NCI-H1436 (cell line): ENCODE results near the gene STARD4.

Experiments
- DNase-seq: peaks from one replicate; lab custom pipeline; 2025; lab: John Stamatoyannopoulos, UW

The STARD4 gene

GRCh38 chr5:111512375-111513130 is at the start of gene STARD4:
Gene STARD4 (minus strand): TSS chr5:111512535. CDS start chr5:111507433, 5,102 bp downstream.
- peak; percentile 95 for DNase-seq

GRCh38 chr5:111559680-111560079 is 47.3 kb upstream of the STARD4 start:
- DNase-seq, result no peak

GRCh38 chr5:111557686-111558085 is 45.4 kb upstream of the STARD4 start:
- no peak for DNase-seq

GRCh38 chr5:111557111-111557510 is 44.8 kb upstream of the STARD4 start:
- DNase-seq, result no peak

GRCh38 chr5:111556501-111556900 is 44.2 kb upstream of the STARD4 start:
- no peak for DNase-seq

- DNase-seq, result no peak
These were observed 43.4 kb upstream of the STARD4 start for GRCh38 chr5:111555760-111556159.

- DNase-seq, result no peak
These were observed 41.5 kb upstream of the STARD4 start for GRCh38 chr5:111553868-111554267.

- DNase-seq, result no peak
These were observed 40.6 kb upstream of the STARD4 start for GRCh38 chr5:111552896-111553295.

- DNase-seq, result no peak
These were observed 40.2 kb upstream of the STARD4 start for GRCh38 chr5:111552492-111552891.

GRCh38 chr5:111551569-111552275 is 39.4 kb upstream of the STARD4 start:
- no peak for DNase-seq

GRCh38 chr5:111551161-111551560 is 38.8 kb upstream of the STARD4 start:
- no peak for DNase-seq

- peak; percentile 77 for DNase-seq
These were observed 38.1 kb upstream of the STARD4 start for GRCh38 chr5:111550282-111551020.

- peak; percentile 62 for DNase-seq
These were observed 36.8 kb upstream of the STARD4 start for GRCh38 chr5:111548992-111549649.

- DNase-seq, result peak; percentile 28
These were observed 36.1 kb upstream of the STARD4 start for GRCh38 chr5:111548348-111548950.

GRCh38 chr5:111545031-111545430 is 32.7 kb upstream of the STARD4 start:
- no peak for DNase-seq

GRCh38 chr5:111537141-111538024 is 25.0 kb upstream of the STARD4 start:
- no peak for DNase-seq

GRCh38 chr5:111535879-111536549 is 23.7 kb upstream of the STARD4 start:
- DNase-seq, result no peak

- no peak for DNase-seq
These were observed 20.7 kb upstream of the STARD4 start for GRCh38 chr5:111532886-111533582.

GRCh38 chr5:111530298-111530740 is 18.0 kb upstream of the STARD4 start:
- DNase-seq, result no peak
